Right lobe of liver (tissue), 4 donors: ENCODE results near the gene CD19.

Experiments
- CTCF ChIP-seq, 4 donors: fragments of 200-600 bp in 3 of 4; fragments of 450-650 bp in 1 of 4; IDR thresholded peaks; one replicate each; pipeline versions ENCODE4 v1.5.1 to v1.8.0; 2016 to 2022; ENCODE audit warnings: antibody characterized with exemption in 4 of 4, mild to moderate bottlenecking in 2 of 4
- POLR2A ChIP-seq: fragments of 450-650 bp; IDR thresholded peaks from one replicate; pipeline ENCODE4 v1.6.1; 2017; ENCODE audit warnings: antibody characterized with exemption, mild to moderate bottlenecking
- donor health status: DM: no; HTN: no; CAD: no.
- donor health status: DM: no; HTN: no; CAD: no.
- donor health status: DM: no; HTN: yes; CAD: no.

GRCh38 chr16:28918698-28919097 is 13.1 kb upstream of the CD19 start:
- TF ChIP-seq CTCF (IDR thresholded peaks at IDR 0.05), result no peak
- no peak for TF ChIP-seq POLR2A
